CD14-positive monocyte (primary cell): ENCODE results near the gene ZNF423. TPM values are rescaled to one million over a fixed set of nuclear protein-coding genes. Genes with fewer than 3 reads are reported as not detected.

ENCODE experiments used
- DNase-seq, 3 donors: peaks; one replicate each; pipeline ENCODE4 v3.0.0-alpha.2; 2011 to 2022
- H2AFZ ChIP-seq: 2 replicates; pipeline ENCODE4 v1.6.0; 2012; ENCODE audit warnings: mild to moderate bottlenecking, low read depth, low read length, inconsistent platforms; ENCODE audit not compliant: insufficient read depth, poor library complexity, severe bottlenecking
- H3K27ac ChIP-seq, 2 donors: 1 replicate in 1 of 2; 2 replicates in 1 of 2; pipeline ENCODE4 v1.5.1; 2012 to 2013; ENCODE audit warnings: low read length in 2 of 2, control low read depth in 1 of 2, inconsistent platforms in 1 of 2, low read depth in 1 of 2, mild to moderate bottlenecking in 1 of 2
- H3K27me3 ChIP-seq, 2 donors: one replicate each; pipeline versions ENCODE4 v1.6.0 to v1.6.1; 2011 to 2013; ENCODE audit warnings: low read length in 2 of 2; ENCODE audit not compliant: control insufficient read depth in 2 of 2, insufficient read depth in 2 of 2
- H3K36me3 ChIP-seq, 2 donors: replicated peaks in 1 of 2; 1 replicate in 1 of 2; 2 replicates in 1 of 2; pipeline versions ENCODE4 v1.5.1 to v1.6.1; 2012 to 2013; ENCODE audit warnings: low read length in 2 of 2, control low read depth in 1 of 2, inconsistent platforms in 1 of 2, mild to moderate bottlenecking in 1 of 2; ENCODE audit not compliant: insufficient read depth in 2 of 2, control insufficient read depth in 1 of 2
- H3K4me1 ChIP-seq, 2 donors: 1 replicate in 1 of 2; 2 replicates in 1 of 2; pipeline versions ENCODE4 v1.5.1 to v1.6.1; 2012 to 2013; ENCODE audit warnings: low read length in 2 of 2, control low read depth in 1 of 2, inconsistent platforms in 1 of 2, mild to moderate bottlenecking in 1 of 2, moderate library complexity in 1 of 2; ENCODE audit not compliant: insufficient read depth in 2 of 2, control insufficient read depth in 1 of 2
- H3K4me2 ChIP-seq: replicated peaks from 2 replicates; pipeline ENCODE3; 2012; ENCODE audit warnings: low read length, moderate library complexity, mild to moderate bottlenecking; ENCODE audit not compliant: poor library complexity, severe bottlenecking; ENCODE audit errors: extremely low read depth
- H3K4me3 ChIP-seq, 3 experiments: fragments of 200-600 bp in 1 of 3; sonication (generic) in 1 of 3; replicated peaks in 1 of 3; 1 replicate in 2 of 3; 2 replicates in 1 of 3; pipeline ENCODE4 v1.5.1; 2011 to 2013; ENCODE audit warnings: low read length in 3 of 3, mild to moderate bottlenecking in 3 of 3, control low read depth in 2 of 3, low read depth in 2 of 3, inconsistent platforms in 1 of 3, moderate library complexity in 1 of 3
- H3K79me2 ChIP-seq: 2 replicates; pipeline ENCODE4 v1.6.0; 2012; ENCODE audit warnings: mild to moderate bottlenecking, control low read depth, inconsistent platforms, low read length, moderate library complexity; ENCODE audit not compliant: insufficient read depth
- H3K9ac ChIP-seq: 2 replicates; pipeline ENCODE4 v1.6.0; 2017; ENCODE audit warnings: low read length, mild to moderate bottlenecking; ENCODE audit not compliant: insufficient read depth, poor library complexity, severe bottlenecking
- H3K9me3 ChIP-seq, 2 donors: replicated peaks in 1 of 2; 1 replicate in 1 of 2; 2 replicates in 1 of 2; pipeline versions ENCODE4 v1.5.1 to v1.6.1; 2012 to 2013; ENCODE audit warnings: low read length in 2 of 2, control low read depth in 1 of 2; ENCODE audit not compliant: control insufficient read depth in 1 of 2, insufficient read depth in 1 of 2
- H4K20me1 ChIP-seq: 2 replicates; pipeline ENCODE4 v1.6.0; 2012; ENCODE audit warnings: mild to moderate bottlenecking, low read length, control low read depth, moderate library complexity; ENCODE audit not compliant: insufficient read depth
- H3K27ac Mint-ChIP-seq, 7 donors: one replicate each; pipeline ENCODE4 v1.8.0; 2020; ENCODE audit warnings: mild to moderate bottlenecking in 7 of 7, mixed read lengths in 7 of 7, moderate library complexity in 6 of 7, inconsistent platforms in 2 of 7
- H3K27me3 Mint-ChIP-seq, 3 donors: one replicate each; pipeline ENCODE4 v1.8.0; 2021 to 2022; ENCODE audit warnings: low read depth in 3 of 3, mild to moderate bottlenecking in 3 of 3, mixed read lengths in 3 of 3, moderate library complexity in 3 of 3, inconsistent platforms in 1 of 3
- H3K36me3 Mint-ChIP-seq, 2 donors: one replicate each; pipeline ENCODE4 v1.8.0; 2020; ENCODE audit warnings: mixed read lengths in 2 of 2, inconsistent platforms in 1 of 2, mild to moderate bottlenecking in 1 of 2
- H3K4me1 Mint-ChIP-seq: one replicate; pipeline ENCODE4 v1.8.0; 2020; ENCODE audit warnings: mild to moderate bottlenecking, mixed read lengths
- H3K4me3 Mint-ChIP-seq, 2 donors: one replicate each; pipeline ENCODE4 v1.8.0; 2020; ENCODE audit warnings: mild to moderate bottlenecking in 2 of 2, mixed read lengths in 2 of 2, moderate library complexity in 1 of 2
- H3K9me3 Mint-ChIP-seq, 7 donors: one replicate each; pipeline ENCODE4 v1.8.0; 2020 to 2022; ENCODE audit warnings: mixed read lengths in 7 of 7, mild to moderate bottlenecking in 6 of 7, moderate library complexity in 6 of 7, inconsistent platforms in 2 of 7
- WGBS: methylation state at CpG from one replicate; pipeline ENCODE4 v1.1.5; 2013; ENCODE audit warnings: missing lambda C conversion rate; ENCODE audit not compliant: insufficient coverage; 5-methylcytosine and 5-hydroxymethylcytosine counted together
- intact Hi-C, 2 donors: fragments of 100-400 bp; cut with micrococcal nuclease; formaldehyde crosslinking; loops; one replicate each; pipeline versions ENCODE4 v1.15.0 to v1.15.1; 2023
- polyA plus RNA-seq, 3 donors: library from polyadenylated mRNA; depleted of rRNA in 1 of 3; unstranded in 2 of 3; stranded (reverse) in 1 of 3; fragments of 300-500 nt in 2 of 3; fragments of >200 nt in 1 of 3; fragmentation: Illumina TruSeq in 2 of 3; gene quantifications; 1 replicate in 2 of 3; 2 replicates in 1 of 3; pipeline ENCODE4 v1.2.3, GENCODE V29; 2012 to 2021
- TF ChIP-seq, protein P1 (sequence below): fragments of 200-600 bp; IDR thresholded peaks from one replicate; pipeline ENCODE4 v1.8.0; 2022; ENCODE audit warnings: antibody characterized with exemption, mild to moderate bottlenecking

The ZNF423 gene
- polyA plus RNA-seq, 3 donors = not detected

DNA sequence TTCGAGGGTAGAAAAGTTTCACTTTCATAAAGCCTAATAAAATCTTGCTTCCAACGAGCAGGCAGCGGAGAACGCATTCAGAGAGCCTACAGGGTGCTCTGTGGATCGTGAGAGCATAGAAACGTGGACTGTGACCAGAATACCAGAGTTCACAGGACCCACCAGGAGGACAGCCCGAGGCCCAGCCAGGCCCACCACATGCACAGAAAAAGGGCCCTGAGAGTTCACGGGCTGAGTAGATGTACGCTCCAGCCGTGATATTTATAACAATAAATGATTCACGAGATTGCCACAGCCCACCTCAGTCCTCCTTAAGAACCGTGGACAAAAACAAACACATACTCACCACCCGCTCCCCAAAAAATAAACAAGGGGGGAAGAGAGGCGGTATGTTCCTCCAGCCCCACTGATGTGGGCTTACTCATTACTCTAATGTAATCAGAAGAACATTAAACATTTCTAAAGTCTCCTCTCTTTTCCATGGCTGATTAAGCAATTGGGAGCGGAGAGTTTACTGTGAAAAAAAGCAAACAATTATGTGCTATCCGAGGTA lies 275.1 kb downstream of the ZNF423 start:
- Histone ChIP-seq H3K4me2 (no peak overlapping the region), H3K27me3 (no peaks in the 10 kb centered on the region), H3K4me3 (no peak overlapping the region), H3K79me2 (no peaks in the 10 kb centered on the region), H3K4me1 (peaks cover 2 to 3% of the 10 kb centered on the region in 2 donors), H3K36me3 (no peaks in the 10 kb centered on the region), H3K9me3 (no peaks in the 10 kb centered on the region), H4K20me1 (no peaks in the 10 kb centered on the region), H2AFZ (no peak overlapping the region), H3K27ac (no peak overlapping the region), H3K9ac (no peak overlapping the region)
- TF ChIP-seq, protein P1, sequence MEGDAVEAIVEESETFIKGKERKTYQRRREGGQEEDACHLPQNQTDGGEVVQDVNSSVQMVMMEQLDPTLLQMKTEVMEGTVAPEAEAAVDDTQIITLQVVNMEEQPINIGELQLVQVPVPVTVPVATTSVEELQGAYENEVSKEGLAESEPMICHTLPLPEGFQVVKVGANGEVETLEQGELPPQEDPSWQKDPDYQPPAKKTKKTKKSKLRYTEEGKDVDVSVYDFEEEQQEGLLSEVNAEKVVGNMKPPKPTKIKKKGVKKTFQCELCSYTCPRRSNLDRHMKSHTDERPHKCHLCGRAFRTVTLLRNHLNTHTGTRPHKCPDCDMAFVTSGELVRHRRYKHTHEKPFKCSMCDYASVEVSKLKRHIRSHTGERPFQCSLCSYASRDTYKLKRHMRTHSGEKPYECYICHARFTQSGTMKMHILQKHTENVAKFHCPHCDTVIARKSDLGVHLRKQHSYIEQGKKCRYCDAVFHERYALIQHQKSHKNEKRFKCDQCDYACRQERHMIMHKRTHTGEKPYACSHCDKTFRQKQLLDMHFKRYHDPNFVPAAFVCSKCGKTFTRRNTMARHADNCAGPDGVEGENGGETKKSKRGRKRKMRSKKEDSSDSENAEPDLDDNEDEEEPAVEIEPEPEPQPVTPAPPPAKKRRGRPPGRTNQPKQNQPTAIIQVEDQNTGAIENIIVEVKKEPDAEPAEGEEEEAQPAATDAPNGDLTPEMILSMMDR = no peak
- peaks cover 0 to 2% (median 1%) of the 10 kb centered on the region in 3 donors for H3K27me3 Mint-ChIP-seq
- no peak overlapping the region for H3K4me3 Mint-ChIP-seq
- H3K4me1 Mint-ChIP-seq = peaks cover 5% of the 10 kb centered on the region
- no peaks in the 10 kb centered on the region for H3K9me3 Mint-ChIP-seq
- no peak overlapping the region for H3K27ac Mint-ChIP-seq
- DNase-seq = no peak
- 92% methylated on average over 6 of the region's 16 CpGs for WGBS
- intact Hi-C loops = no loop called here
- no peaks in the 10 kb centered on the region for H3K36me3 Mint-ChIP-seq

DNA sequence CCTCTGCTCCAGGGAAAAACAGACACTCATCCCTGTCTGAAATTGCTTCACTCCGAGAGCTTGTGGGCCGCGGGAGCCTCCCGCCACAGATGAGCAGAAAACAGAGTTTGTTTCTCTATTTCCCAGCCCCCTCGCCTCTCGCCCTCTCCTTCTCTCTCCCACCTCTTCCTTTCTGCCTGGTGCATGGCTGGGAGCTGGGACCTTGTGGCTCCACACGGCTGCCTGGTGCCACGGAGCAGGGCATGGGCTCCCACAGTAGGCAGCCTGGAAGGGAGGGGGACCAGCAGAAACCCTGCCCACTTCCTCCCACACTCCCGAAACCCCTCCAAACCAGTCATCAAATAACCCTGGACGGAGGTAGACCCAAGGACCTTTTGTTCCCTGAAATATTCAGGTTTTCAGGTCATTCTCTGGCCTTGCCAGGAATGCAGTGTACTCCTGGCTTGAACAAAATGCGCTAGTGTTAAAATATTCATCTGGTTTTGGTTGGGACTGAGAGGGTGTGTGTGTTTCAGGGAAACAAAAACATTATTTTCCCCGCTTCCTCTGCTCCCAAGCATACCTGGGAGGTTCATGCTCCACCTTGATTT lies 277.4 kb downstream of the ZNF423 start:
- H3K4me1 ChIP-seq = peaks cover 16 to 17% of the 10 kb centered on the region in 2 donors
- no peaks in the 10 kb centered on the region for H3K9me3 ChIP-seq
- no peak overlapping the region for H2AFZ ChIP-seq
- Mint-ChIP-seq H3K27me3 (peaks cover 0 to 2% (median 1%) of the 10 kb centered on the region in 3 donors), H3K36me3 (no peaks in the 10 kb centered on the region), H3K4me3 (no peak overlapping the region), H3K9me3 (peaks cover 0 to 2% (median 0%) of the 10 kb centered on the region in 7 donors), H3K4me1 (peaks cover 17% of the 10 kb centered on the region), H3K27ac (peak overlapping the region in 2 of 7 donors; percentile 33 to 55)
- intact Hi-C loops = no loop called here
- no peaks in the 10 kb centered on the region for H3K27me3 ChIP-seq
- H4K20me1 ChIP-seq = no peaks in the 10 kb centered on the region
- H3K79me2 ChIP-seq = no peaks in the 10 kb centered on the region
- TF ChIP-seq, protein P1 = no peak
- H3K36me3 ChIP-seq = no peaks in the 10 kb centered on the region
- no peak overlapping the region for H3K4me2 ChIP-seq
- no peak overlapping the region for H3K9ac ChIP-seq
- H3K27ac ChIP-seq = no peak overlapping the region
- DNase-seq = no peak
- 41% methylated on average over 9 of the region's 12 CpGs for WGBS
- no peak overlapping the region for H3K4me3 ChIP-seq
